ENCODE measurements around the gene WBP11.

- TF ChIP-seq EZH2 (IDR thresholded peaks at IDR 0.05; ENCODE audit: low read length, unreplicated experiment) (no peak), CTCF (conservative IDR thresholded peaks at IDR 0.05; ENCODE audit: low read depth, low read length) (no peak), EZH2phosphoT487 (IDR thresholded peaks at IDR 0.05; ENCODE audit: borderline replicate concordance, low read length) (no peak)
Observed at GRCh38 chr12:14795028-14795448, 8.2 kb downstream of the WBP11 start.
